Neural crest cell (in vitro differentiated cells): ENCODE results near the gene TMEM94. TPM values are rescaled to one million over a fixed set of nuclear protein-coding genes. Genes with fewer than 3 reads are reported as not detected.

Experiments used
- DNase-seq: peaks from one replicate; pipeline ENCODE4 v3.0.0; 2021; ENCODE audit warnings: low read depth, mixed read lengths, low spot score
- H3K27ac Mint-ChIP-seq: one replicate; pipeline ENCODE4 v1.8.0; 2021; ENCODE audit warnings: mild to moderate bottlenecking, mixed read lengths; ENCODE audit not compliant: unreplicated experiment
- H3K27me3 Mint-ChIP-seq: 2 replicates; pipeline ENCODE4 v1.8.0; 2021; ENCODE audit warnings: low read depth, mild to moderate bottlenecking, mixed read lengths
- H3K36me3 Mint-ChIP-seq: 2 replicates; pipeline ENCODE4 v1.8.0; 2021; ENCODE audit warnings: low read depth, mild to moderate bottlenecking, mixed read lengths
- H3K4me1 Mint-ChIP-seq: 2 replicates; pipeline ENCODE4 v1.8.0; 2021; ENCODE audit warnings: mixed read lengths
- H3K4me3 Mint-ChIP-seq: one replicate; pipeline ENCODE4 v1.8.0; 2021; ENCODE audit warnings: mild to moderate bottlenecking, mixed read lengths
- H3K9me3 Mint-ChIP-seq: 2 replicates; pipeline ENCODE4 v1.8.0; 2021; ENCODE audit warnings: mixed read lengths
- CTCF ChIP-seq: fragments of 200-600 bp; sonication (generic); conservative IDR thresholded peaks from 2 replicates; pipeline ENCODE4 v1.5.0; 2021; ENCODE audit warnings: antibody characterized with exemption, mild to moderate bottlenecking
- microRNA-seq: library from miRNA; unstranded; fragments of <30 nt; microRNA quantifications from one replicate; pipeline ENCODE4, GENCODE V29; 2020
- total RNA-seq: library from RNA; stranded (reverse); gene quantifications from 2 replicates; pipeline ENCODE4 v1.2.1, GENCODE V29; 2021

Gene TMEM94
- total RNA-seq, 1 donor from 2014 or later = 131 TPM

- H3K36me3 Mint-ChIP-seq = no peaks in the 10 kb centered on the region
- H3K9me3 Mint-ChIP-seq = no peaks in the 10 kb centered on the region
- H3K4me1 Mint-ChIP-seq = peaks cover 6% of the 10 kb centered on the region
- DNase-seq = no peak
- peaks cover 2% of the 10 kb centered on the region for H3K27me3 Mint-ChIP-seq
- H3K27ac Mint-ChIP-seq = no peak overlapping the region
- TF ChIP-seq CTCF = no peak
- H3K4me3 Mint-ChIP-seq = no peak overlapping the region
Measured at GRCh38 chr17:75542728-75543336, 86.4 kb downstream of the TMEM94 start.

- no peaks in the 10 kb centered on the region for H3K36me3 Mint-ChIP-seq
- no peaks in the 10 kb centered on the region for H3K9me3 Mint-ChIP-seq
- H3K27ac Mint-ChIP-seq = no peak overlapping the region
- H3K4me3 Mint-ChIP-seq = no peak overlapping the region
- no peak for DNase-seq
- H3K27me3 Mint-ChIP-seq = peaks cover 2% of the 10 kb centered on the region
- H3K4me1 Mint-ChIP-seq = peaks cover 6% of the 10 kb centered on the region
- no peak for TF ChIP-seq CTCF
Measured at GRCh38 chr17:75544250-75544649, 87.8 kb downstream of the TMEM94 start.

- peaks cover 2% of the 10 kb centered on the region for H3K27me3 Mint-ChIP-seq
- H3K27ac Mint-ChIP-seq = no peak overlapping the region
- no peaks in the 10 kb centered on the region for H3K9me3 Mint-ChIP-seq
- no peak overlapping the region for H3K4me3 Mint-ChIP-seq
- no peak for TF ChIP-seq CTCF
- H3K4me1 Mint-ChIP-seq = no peaks in the 10 kb centered on the region
- no peaks in the 10 kb centered on the region for H3K36me3 Mint-ChIP-seq
- DNase-seq = no peak
Measured at GRCh38 chr17:75546181-75546580, 89.7 kb downstream of the TMEM94 start.

- no peak overlapping the region for H3K27ac Mint-ChIP-seq
- no peak for DNase-seq
- no peaks in the 10 kb centered on the region for H3K36me3 Mint-ChIP-seq
- no peak for TF ChIP-seq CTCF
- H3K9me3 Mint-ChIP-seq = no peaks in the 10 kb centered on the region
- H3K4me1 Mint-ChIP-seq = no peaks in the 10 kb centered on the region
- no peak overlapping the region for H3K4me3 Mint-ChIP-seq
- peaks cover 2% of the 10 kb centered on the region for H3K27me3 Mint-ChIP-seq
Measured at GRCh38 chr17:75547091-75547490, 90.7 kb downstream of the TMEM94 start.

GRCh38 chr17:75548813-75549212 lies 92.4 kb downstream of the TMEM94 start:
- H3K4me1 Mint-ChIP-seq = no peaks in the 10 kb centered on the region
- no peaks in the 10 kb centered on the region for H3K9me3 Mint-ChIP-seq
- H3K27me3 Mint-ChIP-seq = peaks cover 2% of the 10 kb centered on the region
- no peaks in the 10 kb centered on the region for H3K36me3 Mint-ChIP-seq
- no peak for DNase-seq
- no peak overlapping the region for H3K27ac Mint-ChIP-seq
- H3K4me3 Mint-ChIP-seq = no peak overlapping the region
- TF ChIP-seq CTCF = no peak

Small RNA genes lying within 50 kb of the gene (microRNA-seq; reads per million reads assigned to microRNA genes)
- 5.3 reads per million for gene MIR6785

Other genes with a start within 250 kb of the TMEM94 start
- gene GGA3, start 195.0 kb upstream of the TMEM94 start, total RNA-seq = 57.2 and 59.0 TPM in 2 replicates
- gene MRPS7, start 194.8 kb upstream of the TMEM94 start, total RNA-seq = 84.7 and 86.4 TPM in 2 replicates
- gene MIF4GD, start 185.4 kb upstream of the TMEM94 start, total RNA-seq = 13.8 and 15.9 TPM in 2 replicates
- gene SLC25A19, start 167.2 kb upstream of the TMEM94 start, total RNA-seq = 15.7 and 18.6 TPM in 2 replicates
- gene GRB2, start 51.0 kb upstream of the TMEM94 start, total RNA-seq = 69.3 and 79.4 TPM in 2 replicates
- gene CASKIN2, start 58.9 kb downstream of the TMEM94 start, total RNA-seq = 42.3 and 44.5 TPM in 2 replicates
- 48.1 and 49.0 TPM in 2 replicates for gene TSEN54, start 59.9 kb downstream of the TMEM94 start, total RNA-seq
- 3.4 and 4.3 TPM in 2 replicates for gene LLGL2, start 69.1 kb downstream of the TMEM94 start, total RNA-seq
- 23.3 and 23.7 TPM in 2 replicates for gene MYO15B, start 131.2 kb downstream of the TMEM94 start, total RNA-seq
- gene SMIM5, start 176.8 kb downstream of the TMEM94 start, total RNA-seq = 0.32 TPM in 1 of 2 replicates, not detected in the other
- 47.3 and 47.5 TPM in 2 replicates for gene RECQL5, start 210.5 kb downstream of the TMEM94 start, total RNA-seq
- gene SAP30BP, start 210.7 kb downstream of the TMEM94 start, total RNA-seq = 113 and 123 TPM in 2 replicates